ENCODE results near the gene SP2.

The SP2 gene

DNA sequence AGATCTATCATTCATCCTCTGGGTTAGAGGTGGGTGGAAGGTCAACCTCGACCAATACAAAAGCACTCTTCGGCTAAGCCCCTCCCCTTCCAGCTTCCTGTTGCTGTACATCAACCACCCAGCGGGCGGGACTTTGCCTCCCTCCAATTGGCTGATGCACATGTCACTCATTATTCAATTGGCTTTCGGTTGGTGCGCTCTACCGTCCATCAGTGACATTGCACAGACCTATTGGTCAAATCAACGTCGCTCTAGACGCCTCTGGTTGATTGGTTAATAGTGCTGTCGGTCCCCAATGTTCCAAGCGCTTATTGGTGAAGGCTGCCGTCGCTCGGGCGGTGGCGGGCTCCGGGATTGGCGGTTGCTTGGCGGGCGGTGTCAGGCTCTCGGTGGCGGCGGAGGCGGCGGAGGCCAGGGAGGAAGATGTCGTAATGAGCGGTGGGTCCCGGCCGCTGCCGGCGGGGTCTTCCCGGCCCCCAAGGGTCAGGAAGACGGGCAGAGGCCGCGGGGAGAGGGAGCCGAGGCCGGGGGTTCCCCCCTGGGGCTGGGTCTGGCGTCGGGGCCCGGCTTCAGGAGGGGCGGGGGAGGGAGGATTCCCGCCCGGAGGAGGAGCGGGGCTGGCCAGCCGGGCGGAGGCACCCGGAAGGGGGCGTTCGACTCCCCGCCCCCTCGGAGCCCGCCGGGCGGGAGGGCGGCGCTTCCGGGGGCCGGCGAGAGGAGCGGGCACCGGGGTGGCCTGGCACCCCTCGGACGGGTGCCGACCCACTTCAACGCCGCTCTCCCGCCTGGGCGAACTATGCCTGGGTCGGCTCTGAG lies at the start of gene SP2:
Gene SP2, plus strand, starts transcription at position 381 of the 816 bp plus-strand sequence. Its CDS starts 51 bp downstream, at position 432.
- peak; percentile 96 to 100 for DNase-seq (ENCODE audit: extremely low read depth in 1 of 2, low read depth in 1 of 2)

DNA sequence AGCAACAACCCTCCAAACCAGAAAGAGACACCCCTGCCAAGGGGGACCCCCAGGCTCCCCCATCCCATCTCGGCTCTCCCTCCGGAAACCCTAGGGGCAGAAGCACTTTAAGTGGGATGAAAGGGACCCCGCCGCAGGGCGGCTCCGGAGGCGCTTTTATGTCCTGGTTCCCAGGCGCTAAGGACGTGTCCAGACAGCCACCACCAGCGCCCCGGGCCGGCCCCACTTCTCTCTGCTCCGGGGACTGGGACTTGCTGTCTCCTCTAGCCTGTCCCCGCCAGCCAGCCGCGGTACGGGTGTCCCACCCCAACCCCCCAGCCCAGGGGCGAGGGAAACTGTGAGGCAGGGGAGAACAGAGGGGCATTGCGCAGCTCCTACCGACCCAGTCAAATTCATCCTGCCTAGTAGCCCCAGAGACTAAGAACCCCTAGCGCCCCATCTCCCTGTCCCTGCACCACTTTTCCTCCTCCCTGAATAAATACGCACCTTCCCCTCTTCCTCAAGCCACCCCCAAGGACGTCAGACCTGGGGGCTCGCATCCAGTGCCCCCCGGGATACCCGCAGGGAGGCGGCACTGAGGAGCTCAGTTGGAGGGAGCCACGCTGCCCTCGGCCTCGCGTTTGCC lies 49.2 kb upstream of the SP2 start:
- no peak for DNase-seq (ENCODE audit: extremely low read depth in 1 of 2, low read depth in 1 of 2)

DNA sequence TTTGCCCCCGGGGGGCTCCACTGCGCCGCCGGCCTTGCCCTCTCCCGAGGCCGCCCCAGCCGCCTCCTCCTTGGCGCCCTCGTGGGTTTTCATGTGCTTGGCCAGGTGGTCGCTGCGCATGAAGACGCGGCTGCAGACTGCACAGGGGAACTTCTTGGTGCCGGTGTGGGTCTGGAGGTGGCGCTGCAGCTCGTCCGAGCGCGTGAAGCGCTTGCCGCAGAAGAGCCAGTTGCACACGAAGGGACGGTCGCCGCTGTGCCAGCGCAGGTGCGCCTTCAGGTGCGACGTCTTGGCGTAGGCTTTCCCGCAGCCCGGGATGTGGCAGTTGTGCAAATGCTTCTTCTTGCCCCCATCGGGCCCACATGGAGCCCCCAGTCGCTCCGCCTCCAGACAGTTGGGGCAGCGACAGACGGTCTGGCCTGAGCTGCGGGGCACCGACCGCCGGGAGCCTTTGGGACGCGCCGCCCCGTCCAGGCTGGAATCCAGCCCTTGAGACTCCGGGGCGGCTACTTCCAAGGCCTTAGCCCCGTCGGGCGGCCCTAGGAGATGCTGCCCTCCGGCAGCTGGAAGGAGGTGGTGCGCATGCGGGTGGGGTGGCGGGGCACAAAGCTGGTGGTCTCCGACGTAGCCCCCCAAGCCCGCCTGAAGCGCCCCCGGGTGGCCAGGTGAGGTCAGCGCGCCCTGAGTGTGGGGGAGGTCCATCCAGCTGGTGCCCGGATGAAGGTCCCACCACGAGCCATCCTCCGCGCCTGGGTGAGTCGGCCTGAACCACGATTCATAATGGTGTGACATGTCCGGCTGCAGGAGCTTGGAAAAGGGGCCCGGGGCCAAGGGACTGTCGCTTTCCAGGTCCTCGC lies 48.5 kb upstream of the SP2 start:
- no peak for DNase-seq (ENCODE audit: extremely low read depth in 1 of 2, low read depth in 1 of 2)

DNA sequence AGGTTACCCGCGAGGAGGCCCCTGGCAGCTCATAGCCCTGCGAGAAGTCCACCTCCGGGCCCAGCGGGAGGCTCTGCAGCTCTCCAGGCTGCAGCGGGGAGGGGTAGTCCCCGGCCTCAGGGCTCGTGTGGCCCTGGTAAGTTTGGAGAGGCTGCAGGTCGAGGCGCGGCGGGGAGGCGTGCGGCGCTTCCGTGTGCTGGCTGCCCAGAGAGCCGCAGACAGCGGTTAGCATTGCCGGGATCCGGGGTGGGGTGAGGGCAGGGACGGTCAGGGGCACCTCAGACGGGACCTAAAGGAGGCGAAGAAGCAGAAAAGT lies 47.9 kb upstream of the SP2 start:
- DNase-seq (ENCODE audit: extremely low read depth in 1 of 2, low read depth in 1 of 2) = no peak

DNA sequence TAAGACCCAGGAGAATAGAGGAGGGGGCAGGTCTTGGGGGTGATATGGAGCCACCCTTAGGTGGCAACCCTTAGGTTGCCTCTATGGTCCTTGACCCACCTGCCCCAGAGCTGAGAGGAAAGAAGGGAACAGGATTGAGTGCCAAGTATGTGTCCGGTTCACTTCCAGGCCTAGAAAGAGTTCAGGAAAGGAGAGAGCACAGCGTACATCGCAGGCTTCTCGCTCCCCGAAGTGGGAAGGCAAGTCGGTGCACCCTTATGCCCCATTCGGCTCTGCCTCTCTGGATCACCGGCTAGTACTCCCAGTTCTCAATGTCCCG lies 45.7 kb upstream of the SP2 start:
- no peak for DNase-seq (ENCODE audit: extremely low read depth in 1 of 2, low read depth in 1 of 2)

DNA sequence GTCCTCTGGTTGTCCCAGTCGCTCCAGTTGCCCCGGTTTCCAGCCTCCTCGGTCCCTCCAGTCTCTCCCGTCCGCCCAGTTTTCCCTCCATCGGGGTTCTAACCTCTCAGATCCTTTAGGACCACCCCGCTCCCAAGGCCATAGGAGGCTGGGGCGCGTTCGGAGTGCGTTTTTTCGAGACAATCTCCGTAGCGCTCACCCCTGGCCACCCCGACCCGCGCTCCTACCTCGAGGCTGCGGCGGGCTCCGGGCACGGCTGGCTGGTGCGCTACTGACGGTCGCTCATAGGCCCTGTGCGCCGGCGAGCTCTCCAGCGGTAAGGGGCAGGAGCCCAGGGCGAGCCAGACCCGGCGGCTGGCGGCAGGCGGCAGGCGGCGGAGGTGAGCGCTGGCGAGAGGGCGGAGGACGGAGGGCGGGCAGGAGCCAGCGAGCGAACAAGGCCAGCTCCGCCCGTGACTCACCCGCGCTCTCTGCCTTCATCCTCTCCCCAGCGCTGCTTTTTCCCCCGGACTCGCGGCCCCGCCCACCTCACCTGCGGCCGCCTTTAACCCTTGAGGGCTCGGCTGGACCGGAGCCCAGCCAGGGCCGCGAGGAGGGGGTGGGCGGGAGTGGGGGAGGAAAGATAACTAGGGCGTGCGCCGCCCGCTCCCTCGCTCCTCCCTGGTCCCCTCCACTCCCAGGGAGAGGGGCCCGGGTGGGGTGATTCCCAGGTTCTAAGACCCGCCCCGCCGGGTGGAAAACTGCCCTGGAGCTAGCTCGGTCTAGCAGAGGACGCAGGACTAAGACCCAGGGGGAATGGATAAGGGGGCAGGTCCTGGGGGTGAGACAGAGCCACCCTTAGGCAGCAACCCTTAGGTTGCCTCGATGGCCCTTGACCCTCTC lies 45.1 kb upstream of the SP2 start, which contains the start of gene SP6:
Gene SP6, minus strand, starts transcription at position 472 of the 882 bp plus-strand sequence. CDS start 2,734 bp downstream, outside the sequence.
- DNase-seq (ENCODE audit: extremely low read depth in 1 of 2, low read depth in 1 of 2) = peak; percentile 52 to 67

DNA sequence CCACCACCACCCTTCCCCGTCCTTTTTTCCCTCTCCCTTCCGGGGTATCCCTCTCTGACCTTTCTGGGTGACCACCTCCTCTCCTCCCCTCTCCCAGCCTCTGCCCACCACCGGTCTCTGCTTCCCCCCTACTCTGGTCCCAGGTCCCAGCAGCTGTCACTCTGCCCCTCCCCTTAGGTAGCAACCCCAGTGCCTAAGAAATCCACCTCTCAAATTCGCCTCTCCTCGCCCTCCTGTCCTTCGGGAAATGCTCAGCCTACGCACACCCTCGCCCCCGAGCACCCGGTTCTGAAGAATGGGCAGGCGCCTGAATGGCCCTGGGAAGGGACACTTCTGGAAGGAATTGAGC lies 44.3 kb upstream of the SP2 start:
- DNase-seq (ENCODE audit: extremely low read depth in 1 of 2, low read depth in 1 of 2) = no peak

DNA sequence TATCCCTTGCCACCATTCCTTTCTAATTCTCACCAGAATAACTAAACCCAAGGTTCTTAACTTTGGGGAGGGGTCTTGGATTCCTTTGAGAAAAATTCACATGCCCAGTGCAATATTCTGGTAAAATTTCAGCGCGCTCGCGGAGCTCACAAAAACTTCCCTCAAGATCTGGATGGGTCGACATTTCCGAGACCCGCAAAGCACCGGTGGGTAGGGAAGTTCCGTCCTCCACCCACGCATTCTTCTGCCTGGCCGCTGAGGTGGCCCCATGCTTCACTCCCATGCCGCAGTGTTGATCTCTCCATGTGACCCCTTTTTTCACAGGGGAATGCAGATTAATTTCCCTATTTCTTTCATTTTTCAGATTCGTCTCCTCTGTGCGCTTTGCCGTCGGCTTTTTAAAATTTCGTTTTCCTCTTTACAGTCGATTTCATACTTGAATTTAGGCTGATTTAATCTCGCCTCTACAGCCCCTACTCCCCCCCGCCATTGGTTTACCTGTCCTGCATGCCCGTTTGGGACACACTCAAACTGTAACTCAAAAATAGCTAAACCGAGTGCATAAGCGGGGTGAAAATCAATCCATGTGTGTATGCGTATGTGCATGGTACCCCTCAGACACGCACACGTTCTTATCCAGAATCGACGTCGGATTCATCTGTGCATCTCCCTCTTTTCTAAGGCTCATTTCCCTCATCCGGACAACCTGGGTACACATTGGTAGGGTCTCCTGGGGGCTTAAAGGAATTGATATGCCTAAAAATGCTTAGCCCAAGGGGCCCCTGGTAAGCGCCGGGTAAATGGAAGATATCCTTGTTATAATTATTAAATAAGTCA lies 43.7 kb upstream of the SP2 start:
- no peak for DNase-seq (ENCODE audit: extremely low read depth in 1 of 2, low read depth in 1 of 2)

DNA sequence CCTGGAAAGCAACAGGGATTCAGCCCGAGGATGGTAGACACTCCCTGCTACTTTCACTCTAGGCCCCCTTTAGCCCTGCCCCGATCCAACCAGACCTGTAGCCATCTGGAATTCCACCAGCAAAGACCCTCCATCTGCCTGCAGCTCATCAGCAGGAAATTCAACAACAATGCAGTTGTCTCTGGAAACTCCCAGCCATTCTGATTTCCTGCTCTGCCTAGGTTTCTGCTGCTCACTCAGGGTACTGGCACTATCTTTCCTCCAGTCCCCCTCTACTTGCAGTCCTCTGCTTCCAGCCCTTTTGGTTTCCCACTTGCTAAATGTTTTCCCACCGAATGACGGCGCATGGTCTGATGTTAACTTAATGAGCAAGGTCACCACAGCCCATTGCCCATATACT lies 42.4 kb upstream of the SP2 start:
- DNase-seq (ENCODE audit: extremely low read depth in 1 of 2, low read depth in 1 of 2) = no peak

DNA sequence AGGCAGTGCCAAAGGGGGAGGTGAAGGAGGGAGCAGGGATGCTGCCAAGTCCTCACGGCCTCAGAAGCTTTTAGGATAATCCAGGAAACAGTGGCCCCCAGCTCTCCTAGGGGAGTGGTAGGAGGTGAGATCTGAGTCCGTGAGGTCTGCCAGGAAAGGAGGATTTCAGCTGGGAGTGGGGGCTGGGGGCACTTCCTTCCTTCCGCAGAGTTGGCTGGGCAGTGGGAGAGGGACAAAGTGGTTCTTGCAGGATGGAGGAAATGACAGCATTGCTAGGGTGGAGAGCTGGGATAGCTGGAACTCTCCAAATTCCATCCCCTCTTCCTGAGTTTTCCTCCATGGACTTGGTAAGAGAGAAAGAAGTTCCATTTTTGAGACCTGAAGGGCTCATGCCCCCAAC lies 40.3 kb upstream of the SP2 start:
- no peak for DNase-seq (ENCODE audit: extremely low read depth in 1 of 2, low read depth in 1 of 2)

DNA sequence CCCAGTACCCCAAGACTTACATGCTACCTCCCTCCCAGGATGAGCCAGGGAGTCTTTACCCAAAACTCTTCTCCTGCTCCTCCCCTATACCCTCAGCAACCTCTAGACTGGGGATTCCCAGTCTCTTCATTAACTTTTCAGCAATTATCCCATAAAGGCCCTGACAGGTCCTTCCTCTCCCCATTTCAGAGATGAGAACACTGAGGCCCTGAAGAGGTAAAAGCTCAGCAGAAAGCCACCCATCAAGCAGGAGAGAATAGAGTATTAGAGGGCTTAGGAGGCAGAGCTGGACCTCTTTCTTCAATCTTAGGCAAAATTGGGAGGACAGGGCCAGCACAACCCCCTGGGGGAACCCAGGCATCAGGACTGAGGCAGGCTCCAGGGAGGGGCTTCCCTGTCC lies 39.2 kb upstream of the SP2 start:
- DNase-seq (ENCODE audit: extremely low read depth in 1 of 2, low read depth in 1 of 2) = no peak

DNA sequence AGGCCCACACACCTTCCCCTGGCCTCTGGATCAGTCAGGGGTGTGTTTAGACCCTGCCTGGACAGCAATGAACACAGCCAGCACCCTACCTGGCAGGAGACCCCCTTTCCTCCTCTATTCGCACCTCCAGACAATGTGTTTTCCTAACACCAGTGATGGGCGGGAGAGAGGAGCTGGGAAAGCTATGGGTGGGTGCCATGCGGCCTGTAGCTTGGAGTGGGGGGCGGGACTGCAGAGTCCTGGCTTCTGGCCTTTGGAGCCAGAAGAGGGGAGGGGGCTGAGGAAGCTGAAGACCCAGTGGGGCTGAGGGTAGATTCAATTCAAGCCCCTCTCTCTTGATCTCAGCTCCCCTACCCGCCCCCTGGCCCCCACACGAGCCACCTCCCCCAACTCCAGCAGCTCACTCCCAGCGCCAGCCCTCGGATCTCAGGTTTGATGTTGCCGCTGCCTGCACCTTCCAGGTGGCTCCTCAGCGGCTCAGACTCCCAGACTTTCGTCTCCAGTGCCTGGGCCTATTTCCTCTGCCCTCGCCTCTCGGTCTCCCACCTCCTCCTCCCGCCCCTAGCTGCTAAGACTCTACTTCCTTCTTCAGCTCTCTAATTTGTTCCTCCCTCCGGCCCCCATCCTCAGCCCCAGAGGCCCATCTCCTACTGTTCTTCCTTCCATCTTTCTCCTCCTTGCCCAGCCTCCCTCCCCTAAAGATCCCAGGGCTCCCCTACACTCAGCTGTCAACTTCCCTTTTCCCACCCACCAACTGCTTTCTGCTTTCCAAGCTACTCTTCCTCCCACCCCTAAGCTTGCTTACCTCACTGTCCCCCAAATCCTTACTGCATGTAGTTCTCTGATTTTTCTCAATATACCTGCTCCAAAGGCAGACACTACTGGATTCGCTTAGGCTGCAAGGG lies 38.2 kb upstream of the SP2 start:
- DNase-seq (ENCODE audit: extremely low read depth in 1 of 2, low read depth in 1 of 2) = no peak

DNA sequence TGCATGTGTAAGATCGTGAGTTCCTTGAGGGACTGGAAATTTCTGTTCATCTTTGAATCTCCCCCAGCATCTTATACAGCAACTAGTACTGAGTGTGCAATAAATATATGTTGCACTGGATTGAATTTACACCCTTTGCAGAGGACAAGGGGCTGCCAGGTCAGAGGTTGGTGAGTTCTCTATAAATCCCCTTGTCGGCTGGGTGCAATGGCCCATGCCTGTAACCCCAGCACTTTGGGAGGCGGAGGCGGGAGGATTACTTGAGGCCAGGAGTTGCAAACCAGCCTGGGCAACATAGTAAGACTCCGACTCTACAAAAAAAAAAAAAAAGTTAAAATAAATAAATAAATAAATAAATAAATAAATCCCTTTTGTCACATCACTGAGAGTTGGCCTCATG lies 35.6 kb upstream of the SP2 start:
- no peak for DNase-seq (ENCODE audit: extremely low read depth in 1 of 2, low read depth in 1 of 2)

DNA sequence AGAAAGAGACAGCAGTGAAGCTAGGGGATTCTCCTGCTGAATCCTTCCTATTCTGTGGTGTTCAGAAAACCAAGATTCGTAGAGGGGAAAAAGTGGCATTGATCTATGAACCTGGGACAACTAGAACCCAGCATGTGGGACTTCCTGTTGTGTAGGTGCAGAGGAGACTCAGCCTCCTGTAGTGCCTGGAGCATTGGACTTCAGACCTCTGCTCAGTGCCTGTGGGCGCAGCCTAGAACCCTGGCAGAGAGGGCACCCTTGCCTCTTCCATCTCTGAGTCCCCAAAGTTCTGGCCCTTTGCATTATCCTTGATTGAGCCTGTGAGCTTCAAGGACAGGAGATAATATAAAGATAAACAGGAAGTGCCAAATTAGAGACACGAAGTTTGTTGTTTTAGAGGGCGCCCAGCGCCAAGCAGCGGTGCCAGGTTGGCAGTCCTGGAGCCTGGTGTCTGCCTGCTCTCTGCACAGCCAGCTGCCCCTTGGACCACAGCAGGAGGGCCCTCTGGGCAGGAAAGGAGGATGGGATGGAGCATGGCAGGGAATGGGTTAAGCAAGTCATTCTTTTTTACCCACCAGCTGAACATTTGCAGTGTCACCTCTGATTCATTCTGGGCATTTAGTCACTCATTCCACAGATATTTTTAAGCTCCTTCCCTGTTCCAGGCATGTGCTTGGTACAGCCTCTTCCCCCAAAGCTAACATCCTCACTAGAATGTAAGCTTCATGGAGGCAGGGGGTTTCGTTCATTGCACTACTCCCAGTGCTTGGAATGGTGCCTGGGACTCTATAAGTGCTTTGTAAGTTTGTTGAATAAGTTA lies 33.2 kb upstream of the SP2 start:
- DNase-seq (ENCODE audit: extremely low read depth in 1 of 2, low read depth in 1 of 2) = no peak

DNA sequence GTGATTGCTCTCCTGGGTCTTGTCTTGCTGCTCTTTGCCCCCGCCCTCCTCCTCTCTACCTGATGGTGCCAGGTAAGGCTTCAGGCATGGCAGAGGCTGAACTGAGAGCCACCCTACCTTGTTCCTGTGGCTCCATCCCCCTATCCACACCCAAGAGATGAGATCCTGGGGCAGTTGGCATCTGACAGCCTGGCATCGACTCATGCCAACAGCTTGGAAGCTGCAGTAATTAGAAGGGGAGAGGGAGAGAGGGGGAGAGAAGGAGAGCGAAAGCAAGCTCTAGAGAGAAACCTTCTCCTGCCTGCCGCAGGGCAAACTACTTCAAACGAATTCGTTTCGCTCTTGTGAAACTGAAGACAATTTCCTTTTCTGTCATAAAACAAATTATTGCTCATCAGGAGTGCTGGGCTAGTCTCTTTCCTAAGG lies 31.2 kb upstream of the SP2 start:
- DNase-seq (ENCODE audit: extremely low read depth in 1 of 2, low read depth in 1 of 2) = no peak

DNA sequence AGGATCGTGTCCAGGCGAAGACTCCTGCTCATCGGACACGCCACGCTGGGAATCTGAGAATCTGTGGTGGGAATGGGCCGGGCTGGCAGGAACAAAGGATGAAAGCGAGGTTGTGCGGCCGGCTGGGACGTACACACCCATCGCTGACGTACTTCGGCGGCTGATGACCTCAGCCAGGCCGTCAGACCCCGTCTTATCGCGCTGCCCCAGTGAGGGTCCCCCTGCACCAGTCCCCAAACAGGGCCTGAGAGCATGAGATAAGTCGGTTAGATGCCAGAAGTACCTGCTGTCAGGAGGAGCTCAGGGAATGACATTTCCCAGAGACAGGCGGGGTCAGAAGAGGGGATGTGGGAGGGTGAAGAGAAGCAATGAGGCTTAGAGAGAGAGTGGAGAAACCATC lies 29.1 kb upstream of the SP2 start:
- DNase-seq (ENCODE audit: extremely low read depth in 1 of 2, low read depth in 1 of 2) = no peak

DNA sequence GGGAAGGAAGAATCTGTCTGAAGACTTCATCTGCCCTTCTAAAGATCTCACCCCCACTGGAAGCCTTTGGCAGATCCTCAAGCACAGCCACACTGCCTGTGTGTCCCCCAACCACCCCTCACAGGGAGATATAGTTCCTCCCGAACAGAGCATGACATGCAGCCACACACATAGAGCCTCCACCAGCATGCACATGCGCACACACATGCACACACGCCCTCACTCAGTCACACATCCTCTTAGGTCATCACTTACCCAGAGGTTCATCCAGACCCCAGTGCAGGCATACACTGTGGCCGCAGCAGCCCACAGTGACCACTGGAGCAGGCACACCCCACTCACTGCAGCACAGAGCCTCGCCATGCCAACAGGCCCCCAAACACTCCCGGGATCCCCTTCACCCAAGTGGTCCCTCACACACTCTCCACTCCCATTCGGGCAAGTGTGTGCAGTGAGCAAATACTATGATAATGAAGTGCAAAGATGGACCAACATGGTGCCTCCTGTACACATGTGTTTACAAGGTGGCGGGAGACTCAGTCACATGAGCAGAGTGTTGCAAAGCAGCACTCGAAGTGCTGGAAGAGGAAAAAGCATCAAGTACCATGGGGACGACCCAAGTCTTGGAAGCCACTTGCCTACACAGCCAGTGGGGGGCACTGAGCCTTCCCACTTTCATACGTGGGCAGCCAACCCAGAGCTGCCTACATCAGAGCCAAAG lies 28.1 kb upstream of the SP2 start:
- no peak for DNase-seq (ENCODE audit: extremely low read depth in 1 of 2, low read depth in 1 of 2)

DNA sequence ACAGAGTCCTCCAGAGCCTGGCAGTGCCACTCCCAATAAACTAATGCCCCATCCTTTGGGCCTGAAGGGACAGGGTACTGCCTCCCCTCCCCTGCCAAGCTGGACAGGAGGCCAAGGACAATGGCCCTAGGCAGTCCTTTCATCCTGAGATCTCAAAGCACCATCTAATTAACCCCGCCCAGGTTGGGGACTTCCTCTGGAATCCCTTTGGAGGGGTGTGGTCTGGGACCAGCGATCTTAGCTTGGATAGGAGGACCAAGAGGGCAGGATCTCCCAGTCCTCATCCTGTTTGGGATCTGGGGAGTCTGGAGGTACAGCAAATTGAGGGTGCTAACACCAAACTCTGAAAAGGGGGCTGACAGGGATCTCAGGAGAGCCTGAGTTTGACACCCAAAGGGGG lies 26.9 kb upstream of the SP2 start:
- no peak for DNase-seq (ENCODE audit: extremely low read depth in 1 of 2, low read depth in 1 of 2)
